ENCODE measurements around the gene CCT6A.
"Not testable (repeated sequence)": the region's sequence is repeated elsewhere in the genome, so short reads cannot be mapped to it uniquely, and the experiment has no call there.

Gene CCT6A

GRCh38 chr7:56053993-56054392 is 2.4 kb downstream of the CCT6A start:
- no peak overlapping the region for H3K4me3 ChIP-seq (ENCODE audit: low read length)
- no peaks in the 10 kb centered on the region for H3K27me3 ChIP-seq (ENCODE audit: control insufficient read depth, insufficient read depth, low read length)
- peaks cover 59% of the 10 kb centered on the region for H3K36me3 ChIP-seq (ENCODE audit: insufficient read depth, low read length)

GRCh38 chr7:56062382-56062781 is 10.8 kb downstream of the CCT6A start:
- no peak overlapping the region for H3K9ac ChIP-seq (ENCODE audit: low read depth, low read length)
- H3K27me3 ChIP-seq (ENCODE audit: control insufficient read depth, insufficient read depth, low read length), result no peaks in the 10 kb centered on the region
- H3K4me2 ChIP-seq (ENCODE audit: low read length), result peak overlapping the region; percentile 59
- H3K4me1 ChIP-seq (ENCODE audit: control insufficient read depth, insufficient read depth, low read length), result peaks cover 42% of the 10 kb centered on the region
- H3K9me3 ChIP-seq (replicated peaks; ENCODE audit: low read length), result no peaks in the 10 kb centered on the region
- peaks cover 56% of the 10 kb centered on the region for H3K36me3 ChIP-seq (ENCODE audit: insufficient read depth, low read length)
- peak overlapping the region; percentile 16 for H3K4me3 ChIP-seq (ENCODE audit: low read length)

More at GRCh38 chr7:56053993-56054392, 2.4 kb downstream of the CCT6A start:
- Histone ChIP-seq H3K4me1 (ENCODE audit: control insufficient read depth, insufficient read depth, low read length) (peaks cover 17% of the 10 kb centered on the region), H3K4me2 (ENCODE audit: low read length) (no peak overlapping the region), H3K9ac (ENCODE audit: low read depth, low read length) (no peak overlapping the region), H3K9me3 (replicated peaks; ENCODE audit: low read length) (no peaks in the 10 kb centered on the region)

GRCh38 chr7:56063500-56063881 is 11.9 kb downstream of the CCT6A start:
- peak overlapping the region; percentile 100 for H3K4me3 ChIP-seq (ENCODE audit: low read length)
- H3K4me1 ChIP-seq (ENCODE audit: control insufficient read depth, insufficient read depth, low read length), result peaks cover 42% of the 10 kb centered on the region
- peak overlapping the region; percentile 90 for H3K4me2 ChIP-seq (ENCODE audit: low read length)
- peaks cover 45% of the 10 kb centered on the region for H3K36me3 ChIP-seq (ENCODE audit: insufficient read depth, low read length)
- H3K27me3 ChIP-seq (ENCODE audit: control insufficient read depth, insufficient read depth, low read length), result no peaks in the 10 kb centered on the region
- no peaks in the 10 kb centered on the region for H3K9me3 ChIP-seq (replicated peaks; ENCODE audit: low read length)
- peak overlapping the region; percentile 98 for H3K9ac ChIP-seq (ENCODE audit: low read depth, low read length)

- Histone ChIP-seq H3K4me1 (ENCODE audit: control insufficient read depth, insufficient read depth, low read length) (peaks cover 42% of the 10 kb centered on the region), H3K9me3 (replicated peaks; ENCODE audit: low read length) (no peaks in the 10 kb centered on the region), H3K4me3 (ENCODE audit: low read length) (peak within 1 kb of the TSS; percentile 100), H3K4me2 (ENCODE audit: low read length) (peak within 1 kb of the TSS; percentile 90), H3K9ac (ENCODE audit: low read depth, low read length) (peak within 1 kb of the TSS; percentile 98), H3K36me3 (ENCODE audit: insufficient read depth, low read length) (peaks cover 42% of the 10 kb centered on the region), H3K27me3 (ENCODE audit: control insufficient read depth, insufficient read depth, low read length) (no peaks in the 10 kb centered on the region)
Observed at GRCh38 chr7:56063882-56064625, 12.5 kb downstream of the CCT6A start, which contains the start of gene SUMF2. Gene SUMF2 (plus strand): TSS chr7:56064286. CDS start chr7:56064312, 26 bp downstream.

GRCh38 chr7:56066376-56066775 is 14.8 kb downstream of the CCT6A start:
- not testable (repeated sequence) for H3K9ac ChIP-seq (ENCODE audit: low read depth, low read length); H3K9me3 ChIP-seq (replicated peaks; ENCODE audit: low read length); H3K4me2 ChIP-seq (ENCODE audit: low read length); H3K27me3 ChIP-seq (ENCODE audit: control insufficient read depth, insufficient read depth, low read length); H3K4me3 ChIP-seq (ENCODE audit: low read length)
- peaks cover 30% of the 10 kb centered on the region for H3K4me1 ChIP-seq (ENCODE audit: control insufficient read depth, insufficient read depth, low read length)
- H3K36me3 ChIP-seq (ENCODE audit: insufficient read depth, low read length), result peaks cover 34% of the 10 kb centered on the region

- peaks cover 13% of the 10 kb centered on the region for H3K4me1 ChIP-seq (ENCODE audit: control insufficient read depth, insufficient read depth, low read length)
- no peak overlapping the region for H3K9ac ChIP-seq (ENCODE audit: low read depth, low read length)
- H3K27me3 ChIP-seq (ENCODE audit: control insufficient read depth, insufficient read depth, low read length), result no peaks in the 10 kb centered on the region
- H3K36me3 ChIP-seq (ENCODE audit: insufficient read depth, low read length), result peaks cover 33% of the 10 kb centered on the region
- H3K4me2 ChIP-seq (ENCODE audit: low read length), result no peak overlapping the region
- H3K9me3 ChIP-seq (replicated peaks; ENCODE audit: low read length), result no peaks in the 10 kb centered on the region
- no peak overlapping the region for H3K4me3 ChIP-seq (ENCODE audit: low read length)
Observed at GRCh38 chr7:56074371-56074791, 22.8 kb downstream of the CCT6A start.

GRCh38 chr7:56077681-56078080 is 26.1 kb downstream of the CCT6A start:
- Histone ChIP-seq H3K36me3 (ENCODE audit: insufficient read depth, low read length) (peaks cover 34% of the 10 kb centered on the region), H3K4me2 (ENCODE audit: low read length) (no peak overlapping the region), H3K9ac (ENCODE audit: low read depth, low read length) (no peak overlapping the region), H3K27me3 (ENCODE audit: control insufficient read depth, insufficient read depth, low read length) (no peaks in the 10 kb centered on the region), H3K4me3 (ENCODE audit: low read length) (no peak overlapping the region), H3K4me1 (ENCODE audit: control insufficient read depth, insufficient read depth, low read length) (peaks cover 18% of the 10 kb centered on the region), H3K9me3 (replicated peaks; ENCODE audit: low read length) (no peaks in the 10 kb centered on the region)

GRCh38 chr7:56078196-56078595 is 26.6 kb downstream of the CCT6A start:
- no peak overlapping the region for H3K4me2 ChIP-seq (ENCODE audit: low read length)
- no peaks in the 10 kb centered on the region for H3K27me3 ChIP-seq (ENCODE audit: control insufficient read depth, insufficient read depth, low read length)
- peaks cover 34% of the 10 kb centered on the region for H3K36me3 ChIP-seq (ENCODE audit: insufficient read depth, low read length)
- no peak overlapping the region for H3K9ac ChIP-seq (ENCODE audit: low read depth, low read length)
- no peaks in the 10 kb centered on the region for H3K9me3 ChIP-seq (replicated peaks; ENCODE audit: low read length)
- no peak overlapping the region for H3K4me3 ChIP-seq (ENCODE audit: low read length)
- H3K4me1 ChIP-seq (ENCODE audit: control insufficient read depth, insufficient read depth, low read length), result peaks cover 18% of the 10 kb centered on the region

GRCh38 chr7:56079450-56080185 is 28.1 kb downstream of the CCT6A start:
- no peaks in the 10 kb centered on the region for H3K9me3 ChIP-seq (replicated peaks; ENCODE audit: low read length)
- no peaks in the 10 kb centered on the region for H3K27me3 ChIP-seq (ENCODE audit: control insufficient read depth, insufficient read depth, low read length)
- H3K9ac ChIP-seq (ENCODE audit: low read depth, low read length), result no peak overlapping the region
- H3K4me1 ChIP-seq (ENCODE audit: control insufficient read depth, insufficient read depth, low read length), result peaks cover 16% of the 10 kb centered on the region
- peaks cover 31% of the 10 kb centered on the region for H3K36me3 ChIP-seq (ENCODE audit: insufficient read depth, low read length)
- H3K4me3 ChIP-seq (ENCODE audit: low read length), result no peak overlapping the region
- no peak overlapping the region for H3K4me2 ChIP-seq (ENCODE audit: low read length)

GRCh38 chr7:56080726-56081435 is 29.3 kb downstream of the CCT6A start:
- Histone ChIP-seq H3K36me3 (ENCODE audit: insufficient read depth, low read length) (peaks cover 30% of the 10 kb centered on the region), H3K4me1 (ENCODE audit: control insufficient read depth, insufficient read depth, low read length) (peaks cover 15% of the 10 kb centered on the region)
- not testable (repeated sequence) for H3K27me3 ChIP-seq (ENCODE audit: control insufficient read depth, insufficient read depth, low read length); H3K4me3 ChIP-seq (ENCODE audit: low read length); H3K9me3 ChIP-seq (replicated peaks; ENCODE audit: low read length); H3K9ac ChIP-seq (ENCODE audit: low read depth, low read length); H3K4me2 ChIP-seq (ENCODE audit: low read length)

GRCh38 chr7:56081626-56082340 is 30.2 kb downstream of the CCT6A start:
- Histone ChIP-seq H3K4me1 (ENCODE audit: control insufficient read depth, insufficient read depth, low read length) (peaks cover 11% of the 10 kb centered on the region), H3K36me3 (ENCODE audit: insufficient read depth, low read length) (peaks cover 26% of the 10 kb centered on the region), H3K27me3 (ENCODE audit: control insufficient read depth, insufficient read depth, low read length) (no peaks in the 10 kb centered on the region), H3K9ac (ENCODE audit: low read depth, low read length) (no peak overlapping the region), H3K4me3 (ENCODE audit: low read length) (no peak overlapping the region), H3K9me3 (replicated peaks; ENCODE audit: low read length) (no peaks in the 10 kb centered on the region), H3K4me2 (ENCODE audit: low read length) (no peak overlapping the region)
